ENCODE measurements around the gene NQO1.
"Not testable (repeated sequence)": the region's sequence is repeated elsewhere in the genome, so short reads cannot be mapped to it uniquely, and the experiment has no call there.

Gene NQO1

DNA sequence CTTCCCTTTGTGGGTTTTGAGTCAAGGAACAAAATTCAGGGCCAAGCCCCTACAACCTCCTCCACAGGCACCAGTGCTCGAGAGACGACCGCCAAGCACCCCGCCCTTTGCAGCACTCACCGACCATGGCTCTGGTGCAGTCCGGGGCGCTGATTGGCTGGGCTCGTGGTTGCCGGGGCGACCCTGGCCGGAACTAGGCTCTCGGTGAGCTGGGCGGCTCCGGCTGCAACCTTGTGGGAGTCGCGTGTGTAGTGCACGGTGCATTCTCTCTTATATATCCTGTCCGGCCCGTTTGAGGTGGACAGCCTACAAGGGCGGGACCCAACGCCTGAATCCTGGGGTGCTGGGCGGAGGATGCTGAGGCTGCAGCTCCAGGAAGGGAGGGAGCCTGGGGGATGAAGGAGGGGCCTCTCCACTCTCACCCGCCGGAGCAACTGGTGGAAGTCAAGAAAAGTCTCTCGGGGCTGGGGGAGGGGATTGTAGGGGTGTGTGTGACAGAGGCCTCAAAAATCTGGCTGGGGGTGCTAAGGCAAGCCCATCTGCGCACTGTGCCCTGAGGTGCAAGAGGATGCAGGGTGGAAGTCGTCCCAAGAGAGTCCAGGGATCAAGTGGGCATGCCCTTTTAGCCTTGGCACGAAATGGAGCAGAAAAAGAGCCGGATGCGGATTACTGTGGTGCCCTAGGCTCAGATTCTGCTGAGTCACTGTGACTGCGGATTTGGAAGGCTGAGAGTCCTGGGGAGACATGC, at the start of gene NQO1:
Gene NQO1 (minus strand): TSS at position 248 of the 748 bp plus-strand sequence. CDS start 121 bp downstream, at position 127.
- DNase-seq: peak; percentile 52

DNA sequence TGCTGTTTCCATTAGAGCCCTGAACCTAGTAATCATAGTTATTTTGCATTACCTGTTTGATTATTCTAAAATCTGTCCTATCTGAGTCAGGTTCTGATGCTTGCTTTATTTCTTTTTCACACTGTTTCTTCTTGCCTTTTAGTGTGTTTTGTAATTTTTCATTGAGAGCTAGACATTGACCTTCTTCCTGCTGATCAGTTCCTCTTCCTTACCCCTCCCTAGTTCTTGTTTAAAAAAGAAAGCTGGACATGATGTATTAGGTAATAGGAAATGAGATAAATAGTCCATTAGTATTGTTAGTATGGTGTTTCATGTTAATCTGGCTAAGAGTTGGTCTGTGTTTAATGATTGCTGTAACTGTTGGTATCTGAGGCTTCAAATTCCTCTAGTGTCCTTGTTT, 49.2 kb upstream of the NQO1 start:
- no peak for DNase-seq

DNA sequence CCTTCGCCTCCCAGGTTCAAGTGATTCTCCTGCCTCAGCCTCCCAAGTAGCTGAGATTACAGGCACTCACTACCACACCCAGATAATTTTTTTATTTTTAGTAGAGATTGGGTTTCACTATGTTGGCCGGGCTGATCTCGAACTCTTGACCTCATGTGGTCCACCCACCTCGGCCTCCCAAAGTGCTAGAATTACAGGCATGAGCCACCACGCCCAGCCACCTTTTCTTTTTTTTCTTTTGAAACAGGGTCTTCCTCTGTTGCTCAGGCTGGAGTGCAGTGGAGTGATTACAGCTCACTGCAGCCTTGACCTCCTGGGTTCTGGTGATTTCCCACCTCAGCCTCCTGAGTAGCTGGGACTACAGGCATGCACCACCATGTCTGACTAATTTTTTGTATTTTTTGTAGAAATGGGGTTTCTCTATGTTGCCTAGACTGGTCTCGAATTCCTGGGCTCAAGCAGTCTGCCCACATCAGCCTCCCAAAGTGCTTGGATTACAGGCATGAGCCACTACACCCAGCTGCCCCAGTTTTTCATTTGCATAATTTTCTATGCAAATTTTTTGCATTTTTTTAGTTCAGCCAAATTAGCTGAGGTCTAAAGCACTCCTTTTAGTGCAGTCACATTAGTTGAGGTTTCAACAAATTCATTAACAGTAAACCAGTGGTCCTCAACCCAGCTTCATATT, 47.0 kb upstream of the NQO1 start:
- no peak for DNase-seq

DNA sequence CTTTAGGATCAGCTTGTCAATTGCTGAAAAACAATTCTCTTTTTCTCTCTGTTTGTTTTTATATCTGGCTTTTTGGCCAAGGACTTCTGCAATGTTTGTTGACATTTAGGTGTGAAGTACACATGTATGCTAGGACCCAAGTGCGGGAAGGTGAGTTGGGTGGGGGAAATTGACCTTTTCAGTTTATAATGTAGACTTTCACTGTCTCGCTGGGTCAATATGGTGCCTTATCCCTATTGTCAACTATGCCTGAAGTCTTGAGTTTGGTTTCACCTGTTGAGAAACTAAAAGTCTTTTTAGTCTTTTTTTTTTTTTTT, 45.2 kb upstream of the NQO1 start:
- DNase-seq: no peak

DNA sequence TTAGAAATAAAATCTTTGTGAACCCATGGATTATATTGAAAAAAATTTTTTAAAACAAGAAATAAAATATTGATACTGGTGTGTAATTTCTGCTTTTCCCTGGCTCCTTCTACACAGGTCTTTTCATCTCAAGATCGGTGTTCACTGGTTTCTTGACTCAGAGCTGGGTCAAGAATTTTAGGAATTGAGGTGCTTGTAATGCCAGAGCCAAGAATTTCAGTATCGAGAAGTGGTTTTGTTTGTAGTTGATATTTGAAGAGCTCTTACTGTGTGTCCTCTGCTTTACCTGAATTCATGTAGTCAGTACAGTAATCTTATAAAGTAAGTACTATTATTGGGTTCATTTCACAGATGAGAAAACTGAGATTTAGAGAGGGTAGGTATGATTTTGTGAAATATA, 43.0 kb upstream of the NQO1 start:
- no peak for DNase-seq

DNA sequence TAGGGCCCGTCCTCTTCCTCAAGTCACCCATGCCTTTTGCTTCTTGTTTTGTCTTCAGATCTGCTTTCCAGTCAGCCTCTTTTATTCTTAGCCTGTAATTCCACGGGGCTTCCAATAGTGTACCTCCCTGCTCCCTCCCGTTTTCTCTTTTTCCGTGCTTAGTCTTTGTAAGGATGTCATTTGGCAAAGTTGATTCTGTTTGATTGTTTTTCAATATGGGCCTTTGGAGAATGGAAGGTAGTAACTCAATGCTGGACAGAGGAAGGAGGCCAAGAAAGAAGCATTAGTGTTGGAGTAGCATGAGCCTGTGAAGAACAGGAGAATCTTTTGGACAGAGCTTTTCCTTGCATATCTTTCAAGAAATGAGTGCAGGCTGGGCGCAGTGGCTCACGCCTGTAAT, 42.3 kb upstream of the NQO1 start:
- DNase-seq: no peak

DNA sequence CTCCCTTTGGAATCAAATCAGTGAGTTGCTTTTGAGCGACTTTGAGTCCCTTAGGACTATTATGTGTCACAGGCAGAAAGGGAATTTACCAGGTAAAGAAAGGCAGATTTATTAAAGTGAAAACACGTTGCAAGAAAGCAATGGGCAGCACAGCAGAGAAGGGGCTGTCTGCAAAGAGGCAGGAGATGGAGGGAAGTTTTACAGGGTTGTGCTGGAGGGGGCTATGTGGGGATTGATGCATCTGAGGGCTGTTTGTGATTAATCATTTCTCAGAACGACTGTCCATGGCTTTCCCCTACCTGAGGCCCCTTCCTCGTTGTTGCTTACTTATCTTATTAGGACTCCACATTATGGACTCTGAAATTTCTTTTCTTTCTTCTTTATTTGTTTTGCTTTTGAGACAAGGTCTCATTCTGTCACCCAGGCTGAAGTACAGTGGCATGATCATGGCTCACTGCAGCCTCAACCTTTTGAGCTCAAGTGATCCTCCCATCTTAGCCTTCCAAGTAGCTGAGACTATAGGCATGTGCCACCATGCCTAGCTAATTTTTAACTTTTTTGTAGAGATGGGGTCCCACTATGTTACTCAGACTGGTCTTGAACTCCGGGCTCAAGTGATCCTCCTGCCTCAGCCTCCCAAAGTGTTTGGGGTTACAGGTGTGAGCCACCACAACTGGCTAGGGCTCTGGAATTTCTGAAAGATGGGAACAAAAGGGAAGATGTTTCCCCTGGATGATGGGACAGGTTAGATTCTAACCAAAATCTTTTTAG, 41.3 kb upstream of the NQO1 start:
- DNase-seq: no peak

DNA sequence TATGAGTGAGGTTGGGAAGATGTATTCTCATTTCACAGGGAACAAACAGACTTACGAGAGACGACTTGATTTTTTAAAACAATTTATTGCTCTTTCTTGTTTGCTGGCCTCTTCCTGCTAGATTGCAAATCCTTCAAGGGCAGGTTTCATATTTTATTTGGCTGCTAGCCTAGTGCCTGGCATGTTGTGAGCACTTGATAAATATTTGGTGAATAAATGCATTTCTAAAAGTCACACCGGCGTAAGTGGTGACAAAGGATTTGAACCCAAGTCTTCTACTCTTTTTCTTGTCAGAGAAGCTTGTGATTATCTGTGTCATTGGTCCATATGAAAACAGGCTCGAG, 37.2 kb upstream of the NQO1 start:
- DNase-seq: no peak

DNA sequence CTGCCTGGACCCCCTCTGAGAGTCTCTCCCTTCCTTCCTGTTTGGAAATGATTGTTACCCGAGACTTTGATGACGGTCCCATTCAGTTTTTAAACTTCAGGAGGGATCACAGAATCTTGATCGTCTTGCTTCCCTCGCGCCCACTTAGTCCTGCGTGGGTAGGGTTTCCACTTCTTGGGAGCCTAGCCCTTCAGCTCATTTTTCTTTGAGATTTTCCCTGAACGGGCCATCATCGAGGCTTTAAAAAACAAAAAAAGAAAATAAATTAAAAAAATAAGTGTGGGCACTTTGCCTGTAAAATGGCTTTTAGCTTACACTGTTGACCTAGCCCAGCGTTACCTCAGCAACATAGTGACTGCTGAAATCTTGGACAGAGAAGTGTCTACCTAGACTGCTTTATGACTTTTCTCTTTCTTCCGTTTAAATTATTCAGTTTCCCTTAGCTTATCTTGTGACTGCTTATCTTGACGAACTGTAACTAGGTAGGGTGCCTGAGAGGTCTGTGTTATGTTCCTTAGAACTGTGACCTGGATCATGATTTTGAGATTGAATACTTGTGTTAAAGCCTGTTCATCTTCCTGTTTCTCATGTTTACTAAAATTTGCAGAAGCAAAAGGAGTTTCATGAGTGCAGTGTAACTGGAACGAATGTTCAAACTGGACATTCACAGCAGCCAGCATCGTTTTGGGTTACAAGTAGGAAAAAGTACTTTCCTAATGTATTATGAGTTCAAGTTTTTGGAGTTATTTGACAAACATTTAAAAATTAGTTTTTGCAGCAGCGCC, 36.6 kb upstream of the NQO1 start:
- no peak for DNase-seq

DNA sequence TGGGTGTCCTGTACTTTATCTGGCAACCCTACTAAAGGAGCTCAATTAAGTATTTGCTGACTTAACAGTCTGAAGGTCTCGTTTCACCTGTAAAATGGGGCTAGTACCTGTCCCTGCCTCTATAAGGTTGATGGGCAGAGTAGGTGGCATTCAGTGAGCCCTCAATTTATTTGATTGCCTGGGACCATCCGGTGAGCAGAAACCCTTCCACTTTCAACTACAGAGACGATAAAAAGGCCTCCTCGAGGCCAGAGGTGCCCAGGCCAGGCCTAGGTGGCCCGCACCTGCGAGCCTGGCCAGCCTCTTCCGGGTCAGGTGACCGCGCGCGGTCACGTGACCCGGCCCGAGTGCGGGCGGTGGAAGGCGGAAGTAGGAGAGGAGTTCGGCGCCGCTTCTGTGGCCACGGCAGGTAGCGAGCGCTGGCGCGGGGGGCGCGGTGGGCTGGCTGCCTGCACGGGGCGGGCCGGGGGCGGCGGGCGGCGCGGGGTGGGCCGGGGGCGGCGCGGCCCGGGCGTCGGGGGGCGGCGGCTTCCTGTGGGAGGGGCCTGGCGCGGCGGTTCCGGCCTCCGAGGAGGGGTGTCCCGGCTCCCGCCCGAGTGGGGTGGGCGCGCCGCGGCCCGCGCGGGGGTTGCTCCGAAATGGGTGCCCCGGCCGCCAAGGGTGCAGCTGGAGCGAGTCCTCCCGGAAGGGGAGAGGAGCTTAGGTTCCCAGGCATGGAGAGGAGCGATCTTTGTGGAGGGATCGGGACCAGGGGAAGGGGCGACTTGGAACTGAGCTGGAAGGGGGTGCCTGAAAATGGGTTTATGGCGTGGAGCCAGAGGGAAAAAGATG, 35.8 kb upstream of the NQO1 start, which contains the start of gene WWP2:
Gene WWP2 (plus strand): TSS at position 350 of the 831 bp plus-strand sequence. CDS start 24,679 bp downstream, outside the sequence.
- peak; percentile 33 for DNase-seq

DNA sequence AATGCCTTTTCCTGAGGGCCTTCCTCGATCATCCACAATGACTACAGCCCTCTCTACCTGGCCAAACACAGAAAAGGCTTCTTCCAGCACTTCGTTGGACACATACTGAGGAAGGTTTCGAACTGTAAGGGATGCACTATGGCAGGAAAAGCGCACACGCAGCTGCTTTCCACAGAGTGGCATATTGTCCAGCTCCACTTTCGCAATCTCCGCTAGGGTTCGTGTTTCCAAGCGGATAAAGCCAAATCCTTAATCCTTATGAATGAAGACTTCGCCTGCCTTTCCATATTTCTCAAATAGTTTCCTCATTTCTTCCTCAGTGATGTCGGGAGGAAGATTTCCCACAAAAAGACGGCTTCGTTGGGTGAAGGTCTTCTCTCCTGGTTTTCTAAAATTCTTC, 31.0 kb upstream of the NQO1 start:
- not testable (repeated sequence) for DNase-seq

DNA sequence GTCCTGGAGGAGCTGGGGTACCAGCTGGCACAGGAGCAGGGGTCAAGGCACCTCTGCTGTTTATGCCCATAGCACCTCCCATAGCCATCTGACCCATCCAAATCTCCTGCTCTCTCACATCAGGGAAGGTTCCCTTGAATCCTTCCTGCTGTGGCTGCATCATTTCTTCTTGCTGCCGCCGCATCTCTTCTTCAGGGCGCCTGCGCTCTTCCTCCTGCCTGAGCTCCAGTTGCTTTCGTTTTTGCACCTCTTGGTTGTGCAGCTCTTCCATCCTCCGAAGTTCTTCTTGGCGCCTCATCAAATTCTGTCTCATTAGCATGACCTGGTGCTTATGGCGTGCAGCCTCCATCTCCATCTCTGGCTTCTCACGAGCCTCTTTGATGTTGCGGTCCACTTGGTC, 30.3 kb upstream of the NQO1 start:
- no peak for DNase-seq

DNA sequence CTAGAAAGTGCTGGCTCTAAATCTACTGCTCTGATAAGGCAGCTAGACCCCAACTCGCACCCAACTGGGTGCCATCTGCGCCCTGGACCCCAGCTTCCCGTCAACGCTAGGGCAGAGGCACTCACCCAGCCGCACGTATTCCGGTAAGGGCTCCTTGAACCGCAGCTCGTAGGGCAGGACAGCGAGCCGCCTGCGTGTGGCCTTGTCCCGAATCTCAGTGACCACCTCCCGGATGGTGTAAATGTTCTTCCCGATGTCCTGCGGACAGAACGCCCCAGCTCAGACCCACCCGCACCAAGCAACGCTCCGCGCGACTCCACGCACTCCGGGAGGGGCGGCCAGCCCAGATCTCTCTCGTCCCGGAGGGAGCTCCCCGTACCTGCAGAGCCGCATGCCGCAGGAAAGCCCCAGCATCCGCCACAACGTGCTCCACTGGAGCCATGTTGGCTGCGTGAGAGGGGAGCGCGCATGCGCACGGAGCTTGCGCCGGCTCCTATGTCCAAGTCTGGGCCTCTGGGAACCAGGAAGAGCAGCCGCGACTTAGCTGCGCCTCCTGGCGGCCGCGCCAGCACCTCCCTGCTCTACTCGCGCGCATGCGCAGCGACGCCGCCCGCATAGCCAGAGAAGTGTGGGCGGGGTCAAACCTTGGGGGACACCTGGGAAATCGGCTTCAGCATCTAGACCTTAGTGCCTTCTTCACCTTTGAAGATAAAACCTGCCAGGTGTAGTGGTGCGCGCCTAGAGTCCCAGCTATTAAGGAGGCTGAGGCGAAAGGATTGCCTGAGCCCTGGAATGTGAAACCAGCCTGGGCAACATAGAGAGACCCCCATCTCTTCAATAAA, 28.3 kb upstream of the NQO1 start, which contains the start of gene NOB1:
Gene NOB1 (minus strand): TSS at position 458 of the 842 bp plus-strand sequence. CDS start 16 bp downstream, at position 442.
- DNase-seq: peak; percentile 87

DNA sequence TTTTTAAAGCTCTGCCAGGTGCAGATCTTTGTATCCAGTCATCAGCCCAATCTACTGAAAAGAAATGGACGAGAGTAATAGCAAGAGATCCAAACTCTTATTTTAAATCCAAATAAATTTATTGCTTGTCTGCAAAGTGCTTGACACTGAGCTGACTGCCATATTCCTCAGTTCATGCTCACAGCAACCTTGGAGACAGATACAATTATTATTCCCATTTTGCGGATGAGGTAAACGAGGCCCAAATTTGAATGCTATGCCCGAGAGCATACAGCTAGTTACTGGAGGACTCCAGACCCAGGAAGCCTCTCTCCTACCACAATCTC, 27.7 kb upstream of the NQO1 start:
- DNase-seq: no peak

DNA sequence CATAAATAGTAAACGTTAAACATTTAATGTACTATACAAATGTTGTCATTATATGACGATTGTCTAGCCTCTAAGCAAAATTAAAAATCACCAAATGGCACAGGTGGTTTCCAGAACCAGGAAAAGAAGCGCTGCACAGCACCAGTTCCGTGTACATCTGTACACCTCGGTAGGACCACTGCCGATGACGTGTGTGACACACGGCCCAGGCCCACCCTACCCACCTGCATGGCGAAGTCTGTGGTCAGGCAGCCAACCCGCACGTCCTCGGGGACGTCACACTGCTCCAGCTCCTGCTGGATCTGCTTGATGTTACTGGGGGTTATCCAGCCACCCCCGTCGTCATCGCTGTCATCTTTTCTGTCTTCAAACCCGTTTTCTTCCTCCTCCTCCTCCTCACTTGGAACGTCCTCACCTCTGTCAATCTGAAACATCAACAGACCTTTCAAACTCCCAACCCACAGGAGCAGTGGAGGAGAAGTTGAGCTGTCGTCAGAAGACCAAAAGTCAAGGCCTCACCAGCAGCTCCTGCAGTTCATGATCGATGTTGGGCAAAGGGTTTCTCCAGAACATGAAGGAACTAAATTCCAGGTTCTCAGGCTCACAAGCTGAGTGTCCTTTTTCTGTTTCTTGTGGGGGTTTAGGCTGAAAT, 22.5 kb upstream of the NQO1 start:
- DNase-seq: no peak

DNA sequence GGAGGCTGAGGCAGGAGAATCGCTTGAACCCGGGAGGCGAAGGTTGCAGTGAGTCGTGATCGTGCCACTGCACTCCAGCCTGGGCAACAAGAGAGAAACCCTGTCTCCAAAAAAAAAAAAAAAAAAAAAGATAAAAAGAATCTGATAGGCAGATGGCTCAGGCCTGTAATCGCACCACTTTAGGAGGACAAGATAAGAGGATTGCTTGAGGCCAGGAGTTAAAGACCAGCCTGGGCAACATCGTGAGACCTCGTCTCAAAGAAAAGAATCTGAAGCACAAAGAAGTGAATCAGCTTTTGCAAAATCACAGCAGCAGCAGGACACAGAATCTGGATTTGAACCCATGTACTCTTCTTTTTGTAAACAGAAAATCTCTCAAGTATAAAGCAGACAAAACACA, 20.8 kb upstream of the NQO1 start:
- no peak for DNase-seq

DNA sequence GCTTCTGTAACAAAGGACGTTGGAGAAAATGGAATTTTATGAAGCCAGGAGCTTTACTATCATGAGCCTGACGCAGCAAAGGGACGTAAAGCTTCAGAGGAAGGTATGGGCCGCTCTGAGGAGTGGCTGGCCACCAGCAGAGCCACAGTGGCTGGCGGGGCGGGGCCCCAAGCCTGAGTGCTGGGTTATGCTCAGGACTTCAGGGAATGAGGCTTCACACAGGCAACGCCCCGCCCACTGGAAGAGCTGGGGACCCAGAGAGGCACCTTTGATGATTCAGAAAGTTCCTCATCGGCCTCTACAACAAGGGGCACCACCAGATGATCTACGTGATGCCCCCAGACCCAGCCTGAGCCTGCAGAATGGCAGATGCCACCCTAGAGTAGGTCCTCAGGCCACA, 19.6 kb upstream of the NQO1 start:
- no peak for DNase-seq

DNA sequence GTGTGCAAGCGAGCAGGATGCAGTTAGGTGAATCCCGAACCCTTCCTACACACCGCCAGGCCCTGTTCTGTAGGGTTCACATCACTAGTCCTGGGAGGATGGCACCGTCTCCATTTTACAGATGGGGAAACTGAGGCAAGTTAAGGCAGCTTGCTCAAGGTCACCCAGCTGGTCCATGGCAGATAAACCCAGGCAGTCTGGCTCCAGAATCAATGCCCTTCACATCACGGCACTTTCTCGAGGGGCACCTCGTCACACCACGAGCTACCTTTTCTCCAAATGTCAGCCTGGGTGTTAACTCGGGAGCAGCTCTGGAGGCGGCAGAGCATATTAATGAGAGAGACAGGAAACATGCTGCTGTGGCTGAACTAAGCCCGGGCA, 18.9 kb upstream of the NQO1 start:
- no peak for DNase-seq

DNA sequence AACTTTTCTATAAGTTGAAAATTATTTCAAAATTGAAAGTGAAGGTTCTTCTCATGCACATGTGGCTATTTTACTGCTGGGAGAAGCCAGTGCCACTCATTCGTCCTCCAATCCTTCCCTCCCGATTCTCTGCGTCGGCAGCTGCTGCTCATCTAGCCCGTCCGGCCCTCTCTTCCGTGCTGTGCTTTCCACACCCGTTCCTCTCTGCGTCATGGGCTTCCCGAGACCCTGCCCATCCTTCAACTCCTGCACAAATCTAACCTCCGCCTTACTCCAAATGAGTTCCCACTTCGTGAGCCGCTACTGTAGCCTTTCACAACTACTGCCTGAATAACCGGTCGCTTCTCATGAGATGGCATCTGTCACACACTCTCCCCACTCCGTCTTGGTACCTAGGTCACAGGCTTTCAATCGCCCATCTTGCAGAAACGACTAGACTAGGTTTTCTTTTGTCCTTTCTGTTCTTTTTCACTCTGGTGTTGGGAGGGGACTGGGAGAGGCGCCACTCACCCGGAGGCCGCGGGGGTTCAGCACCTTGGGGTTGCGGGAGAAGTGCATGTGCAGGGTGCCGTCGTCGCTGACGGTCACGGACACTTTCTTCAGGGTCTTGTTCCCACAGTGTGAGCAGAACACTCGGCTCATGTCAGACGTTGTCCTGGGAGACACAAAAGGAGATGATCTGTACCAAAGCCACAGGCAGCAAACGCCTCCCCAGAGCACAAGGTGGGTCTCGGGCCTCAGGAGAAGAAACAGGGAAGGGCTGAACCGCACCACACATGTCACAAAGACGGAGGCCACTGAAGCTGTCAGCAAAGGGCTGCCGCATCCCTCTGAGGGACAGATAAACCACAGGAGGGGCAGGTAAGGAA, 18.2 kb upstream of the NQO1 start:
- no peak for DNase-seq
